T-cell (primary cell): ENCODE measurements around the gene QRFP. TPM values are rescaled to one million over a fixed set of nuclear protein-coding genes. Genes with fewer than 3 reads are reported as not detected.

Experiments used
- ATAC-seq, 4 experiments: fragments of 200-7000 bp in 3 of 4; fragments of 150-1000 bp in 1 of 4; cut with Tn5 transposase; replicated peaks in 1 of 4; 1 replicate in 3 of 4; 2 replicates in 1 of 4; pipeline ENCODE4 v1.10.0; 2021; ENCODE audit warnings: moderate library complexity in 3 of 4, mild to moderate bottlenecking in 2 of 4, moderate number of reproducible peaks in 1 of 4
- CTCF ChIA-PET, 2 donors: fragments of 300-600 bp; sonication (Branson Sonifier 250); formaldehyde crosslinking; loops; one replicate each; lab custom pipeline; 2022; ENCODE audit warnings: antibody characterized with exemption in 2 of 2; lab: Charles Lee
- POLR2A ChIA-PET, 2 donors: fragments of 300-600 bp; sonication (Branson Sonifier 250); formaldehyde crosslinking; loops; one replicate each; lab custom pipeline; 2022; ENCODE audit warnings: antibody characterized with exemption in 2 of 2; lab: Charles Lee
- DNase-seq, 35 experiments: peaks; one replicate each; pipeline versions ENCODE4 v3.0.0 to v3.0.0-alpha.2; 2013 to 2023
- H3K27ac ChIP-seq: one replicate; pipeline ENCODE4 v1.5.1; 2013; ENCODE audit warnings: low read length
- H3K27me3 ChIP-seq, 2 experiments: replicated peaks in 1 of 2; 1 replicate in 1 of 2; 2 replicates in 1 of 2; pipeline versions ENCODE4 v1.6.1 to v1.7.0; 2013; ENCODE audit warnings: low read length in 1 of 2, mixed read lengths in 1 of 2; ENCODE audit not compliant: control insufficient read depth in 2 of 2, insufficient read depth in 2 of 2; ENCODE audit errors: extremely low read depth in 1 of 2
- H3K36me3 ChIP-seq, 2 donors: 1 replicate in 1 of 2; 2 replicates in 1 of 2; pipeline versions ENCODE4 v1.6.1 to v1.7.0; 2013; ENCODE audit warnings: low read length in 1 of 2; ENCODE audit not compliant: control insufficient read depth in 2 of 2, insufficient read depth in 1 of 2; ENCODE audit errors: extremely low read depth in 1 of 2
- H3K4me1 ChIP-seq, 2 experiments: 1 replicate in 1 of 2; 2 replicates in 1 of 2; pipeline versions ENCODE4 v1.6.1 to v1.7.0; 2013; ENCODE audit warnings: low read length in 2 of 2, mixed read lengths in 1 of 2; ENCODE audit not compliant: insufficient read depth in 2 of 2, control insufficient read depth in 1 of 2; ENCODE audit errors: extremely low read depth in 1 of 2
- H3K4me3 ChIP-seq, 2 donors: 1 replicate in 1 of 2; 2 replicates in 1 of 2; pipeline versions ENCODE4 v1.5.1 to v1.7.0; 2013; ENCODE audit warnings: mild to moderate bottlenecking in 2 of 2, low read length in 1 of 2, moderate library complexity in 1 of 2; ENCODE audit not compliant: control insufficient read depth in 1 of 2; ENCODE audit errors: extremely low read depth in 1 of 2
- H3K9me3 ChIP-seq: 2 replicates; pipeline ENCODE4 v1.7.0; 2013
- H3K27ac Mint-ChIP-seq, 2 donors: one replicate each; pipeline ENCODE4 v1.8.0; 2020 to 2021; ENCODE audit warnings: mild to moderate bottlenecking in 2 of 2, mixed read lengths in 2 of 2
- H3K27me3 Mint-ChIP-seq, 2 donors: one replicate each; pipeline ENCODE4 v1.8.0; 2021 to 2022; ENCODE audit warnings: mixed read lengths in 2 of 2
- H3K36me3 Mint-ChIP-seq: one replicate; pipeline ENCODE4 v1.8.0; 2021; ENCODE audit warnings: mixed read lengths
- H3K4me1 Mint-ChIP-seq, 3 donors: one replicate each; pipeline ENCODE4 v1.8.0; 2020 to 2022; ENCODE audit warnings: mixed read lengths in 3 of 3, mild to moderate bottlenecking in 1 of 3
- H3K4me3 Mint-ChIP-seq, 3 donors: one replicate each; pipeline ENCODE4 v1.8.0; 2020 to 2022; ENCODE audit warnings: mild to moderate bottlenecking in 3 of 3, mixed read lengths in 3 of 3, moderate library complexity in 3 of 3
- H3K9me3 Mint-ChIP-seq, 3 donors: one replicate each; pipeline ENCODE4 v1.8.0; 2020 to 2022; ENCODE audit warnings: mixed read lengths in 3 of 3
- WGBS: methylation state at CpG from one replicate; pipeline ENCODE4 v1.1.5; 2013; ENCODE audit warnings: missing lambda C conversion rate; ENCODE audit not compliant: insufficient coverage; 5-methylcytosine and 5-hydroxymethylcytosine counted together
- total RNA-seq, 35 experiments: library from RNA in 6 of 35; stranded (reverse) in 6 of 35; fragments of 120-200 nt in 1 of 35; gene quantifications; one replicate each; pipeline versions ENCODE4 v1.2.1 to v1.2.4 and lab custom pipeline; 2013 to 2026

Gene QRFP
- total RNA-seq, 5 donors from 2014 or later (not counting 1 experiment from before 2014, with no cell fraction given), result not detected

GRCh38 chr9:130865921-130866320 lies 30.7 kb downstream of the QRFP start:
- CTCF ChIA-PET, result interaction anchor here in 1 of 2 donors (0.6 to 1.2 kb wide), 4 partner anchors 94 to 593 kb away, joined by 3 to 5 read pairs (median 4); no protein-coding TSS in a partner anchor

GRCh38 chr9:130864541-130864940 lies 32.1 kb downstream of the QRFP start:
- Mint-ChIP-seq H3K36me3 (peaks cover 7% of the 10 kb centered on the region), H3K4me1 (peaks cover 0 to 2% (median 0%) of the 10 kb centered on the region in 3 donors), H3K27ac (no peak overlapping the region), H3K4me3 (no peak overlapping the region), H3K27me3 (no peaks in the 10 kb centered on the region), H3K9me3 (no peaks in the 10 kb centered on the region)
- ATAC-seq, result no peak
- H3K27ac ChIP-seq, result no peak overlapping the region
- no peaks in the 10 kb centered on the region for H3K9me3 ChIP-seq
- CTCF ChIA-PET, result interaction anchor here in 1 of 2 donors (1.0 to 1.5 kb wide), 4 partner anchors 93 to 183 kb away, joined by 3 to 5 read pairs (median 3); no protein-coding TSS in a partner anchor
- H3K36me3 ChIP-seq, result peaks cover 2 to 16% of the 10 kb centered on the region in 2 donors
- H3K4me3 ChIP-seq, result no peak overlapping the region
- H3K27me3 ChIP-seq, result no peaks in the 10 kb centered on the region
- H3K4me1 ChIP-seq, result no peaks in the 10 kb centered on the region
- POLR2A ChIA-PET, result no interaction called here
- WGBS, result 94% methylated on average over 5 of the region's 6 CpGs
- DNase-seq, result no peak

More at GRCh38 chr9:130865921-130866320, 30.7 kb downstream of the QRFP start:
- Histone ChIP-seq H3K27ac (no peak overlapping the region), H3K4me3 (no peak overlapping the region), H3K36me3 (peaks cover 0 to 15% of the 10 kb centered on the region in 2 donors), H3K9me3 (no peaks in the 10 kb centered on the region), H3K27me3 (no peaks in the 10 kb centered on the region), H3K4me1 (no peaks in the 10 kb centered on the region)
- POLR2A ChIA-PET, result interaction anchor here (0.6 kb wide), 2 partner anchors 13 to 135 kb away, joined by 4 to 9 read pairs; no protein-coding TSS in a partner anchor
- H3K4me3 Mint-ChIP-seq, result no peak overlapping the region
- no peaks in the 10 kb centered on the region for H3K27me3 Mint-ChIP-seq
- H3K4me1 Mint-ChIP-seq, result peaks cover 0 to 2% (median 0%) of the 10 kb centered on the region in 3 donors
- WGBS, result no CpG with 5 or more reads among the region's 3 CpGs
- ATAC-seq, result no peak
- no peak for DNase-seq
- no peaks in the 10 kb centered on the region for H3K9me3 Mint-ChIP-seq
- H3K36me3 Mint-ChIP-seq, result peaks cover 7% of the 10 kb centered on the region
- H3K27ac Mint-ChIP-seq, result no peak overlapping the region

DNA sequence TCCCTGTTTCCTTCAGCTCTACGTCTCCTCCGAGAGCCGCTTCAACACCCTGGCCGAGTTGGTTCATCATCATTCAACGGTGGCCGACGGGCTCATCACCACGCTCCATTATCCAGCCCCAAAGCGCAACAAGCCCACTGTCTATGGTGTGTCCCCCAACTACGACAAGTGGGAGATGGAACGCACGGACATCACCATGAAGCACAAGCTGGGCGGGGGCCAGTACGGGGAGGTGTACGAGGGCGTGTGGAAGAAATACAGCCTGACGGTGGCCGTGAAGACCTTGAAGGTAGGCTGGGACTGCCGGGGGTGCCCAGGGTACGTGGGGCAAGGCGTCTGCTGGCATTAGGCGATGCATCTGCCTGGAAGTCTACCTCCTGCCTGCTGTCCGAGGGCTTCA lies 33.9 kb downstream of the QRFP start:
- Histone ChIP-seq H3K9me3 (no peaks in the 10 kb centered on the region), H3K36me3 (peaks cover 2 to 21% of the 10 kb centered on the region in 2 donors), H3K27me3 (no peaks in the 10 kb centered on the region), H3K4me1 (no peaks in the 10 kb centered on the region), H3K27ac (no peak overlapping the region), H3K4me3 (no peak overlapping the region)
- Mint-ChIP-seq H3K9me3 (no peaks in the 10 kb centered on the region), H3K27me3 (no peaks in the 10 kb centered on the region), H3K27ac (no peak overlapping the region), H3K36me3 (peaks cover 7% of the 10 kb centered on the region), H3K4me1 (peaks cover 0 to 2% (median 0%) of the 10 kb centered on the region in 3 donors), H3K4me3 (no peak overlapping the region)
- ChIA-PET CTCF (interaction anchor here in 1 of 2 donors (0.9 kb wide), 1 partner anchor 184 kb away, joined by 3 read pairs; no protein-coding TSS in a partner anchor), POLR2A (no interaction called here)
- 96% methylated on average over 20 of the region's 23 CpGs for WGBS
- ATAC-seq, result no peak
- DNase-seq, result no peak

- no peak for ATAC-seq
- POLR2A ChIA-PET, result no interaction called here
- H3K4me3 Mint-ChIP-seq, result no peak overlapping the region
- H3K27ac ChIP-seq, result no peak overlapping the region
- H3K4me1 Mint-ChIP-seq, result peaks cover 0 to 2% (median 0%) of the 10 kb centered on the region in 3 donors
- no peaks in the 10 kb centered on the region for H3K27me3 Mint-ChIP-seq
- no peaks in the 10 kb centered on the region for H3K27me3 ChIP-seq
- H3K4me1 ChIP-seq, result no peaks in the 10 kb centered on the region
- H3K9me3 ChIP-seq, result no peaks in the 10 kb centered on the region
- H3K27ac Mint-ChIP-seq, result no peak overlapping the region
- H3K9me3 Mint-ChIP-seq, result no peaks in the 10 kb centered on the region
- no peak overlapping the region for H3K4me3 ChIP-seq
- WGBS, result 95% methylated on average over 8 of the region's 8 CpGs
- peaks cover 2 to 23% of the 10 kb centered on the region in 2 donors for H3K36me3 ChIP-seq
- H3K36me3 Mint-ChIP-seq, result peaks cover 7% of the 10 kb centered on the region
- CTCF ChIA-PET, result interaction anchor here (0.5 to 0.9 kb wide), 2 partner anchors 179 to 184 kb away, joined by 3 to 5 read pairs; no protein-coding TSS in a partner anchor
- no peak for DNase-seq
Observed at GRCh38 chr9:130862217-130862616, 34.4 kb downstream of the QRFP start.

DNA sequence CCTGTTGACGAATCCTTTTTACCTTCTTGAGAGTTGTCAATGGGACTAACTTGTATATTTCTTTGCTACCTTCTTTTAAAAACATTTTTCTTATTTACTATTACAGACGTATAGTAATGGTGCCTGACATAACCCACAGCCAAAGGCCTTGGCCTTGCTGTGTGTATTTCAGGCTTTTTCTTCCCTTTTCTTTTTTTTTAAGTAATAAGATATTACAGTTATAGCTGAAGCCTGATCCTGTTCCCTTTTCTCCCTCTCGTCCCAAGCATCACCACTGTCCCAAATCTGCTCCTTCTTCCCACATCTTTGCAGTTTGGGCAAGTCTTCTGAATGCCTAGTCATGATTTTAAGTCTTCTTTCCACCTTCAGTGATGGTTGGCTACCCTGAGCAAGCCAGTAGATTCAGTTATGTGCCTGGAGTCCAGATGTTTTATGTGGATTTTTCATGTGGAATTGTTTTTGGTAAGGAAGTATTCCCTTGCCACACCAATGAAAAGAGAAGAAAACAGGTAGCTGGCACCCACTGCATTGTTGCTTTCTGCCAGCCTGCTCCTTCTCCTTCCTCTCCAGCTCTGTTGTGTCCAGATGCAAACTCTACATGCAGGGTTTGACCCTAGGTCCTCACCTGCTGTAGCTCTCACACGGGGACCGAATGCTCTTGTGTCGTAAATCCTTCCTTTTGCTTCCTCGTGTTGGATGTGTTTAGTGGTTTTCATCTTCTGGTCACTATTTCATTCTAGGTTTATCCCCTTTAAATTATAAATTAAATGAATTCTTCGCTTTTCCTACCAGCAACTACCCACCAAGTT lies 35.0 kb downstream of the QRFP start:
- Mint-ChIP-seq H3K4me3 (no peak overlapping the region), H3K36me3 (peaks cover 7% of the 10 kb centered on the region), H3K9me3 (no peaks in the 10 kb centered on the region), H3K4me1 (peaks cover 0 to 2% (median 0%) of the 10 kb centered on the region in 3 donors), H3K27ac (no peak overlapping the region), H3K27me3 (no peaks in the 10 kb centered on the region)
- Histone ChIP-seq H3K36me3 (peaks cover 2 to 23% of the 10 kb centered on the region in 2 donors), H3K4me3 (no peak overlapping the region), H3K9me3 (no peaks in the 10 kb centered on the region), H3K27me3 (no peaks in the 10 kb centered on the region), H3K4me1 (no peaks in the 10 kb centered on the region), H3K27ac (no peak overlapping the region)
- ChIA-PET CTCF (interaction anchor here in 1 of 2 donors (0.5 kb wide), 1 partner anchor 179 kb away, joined by 5 read pairs; no protein-coding TSS in a partner anchor), POLR2A (no interaction called here)
- ATAC-seq, result no peak
- WGBS, result no CpG with 5 or more reads among the region's 8 CpGs
- no peak for DNase-seq

DNA sequence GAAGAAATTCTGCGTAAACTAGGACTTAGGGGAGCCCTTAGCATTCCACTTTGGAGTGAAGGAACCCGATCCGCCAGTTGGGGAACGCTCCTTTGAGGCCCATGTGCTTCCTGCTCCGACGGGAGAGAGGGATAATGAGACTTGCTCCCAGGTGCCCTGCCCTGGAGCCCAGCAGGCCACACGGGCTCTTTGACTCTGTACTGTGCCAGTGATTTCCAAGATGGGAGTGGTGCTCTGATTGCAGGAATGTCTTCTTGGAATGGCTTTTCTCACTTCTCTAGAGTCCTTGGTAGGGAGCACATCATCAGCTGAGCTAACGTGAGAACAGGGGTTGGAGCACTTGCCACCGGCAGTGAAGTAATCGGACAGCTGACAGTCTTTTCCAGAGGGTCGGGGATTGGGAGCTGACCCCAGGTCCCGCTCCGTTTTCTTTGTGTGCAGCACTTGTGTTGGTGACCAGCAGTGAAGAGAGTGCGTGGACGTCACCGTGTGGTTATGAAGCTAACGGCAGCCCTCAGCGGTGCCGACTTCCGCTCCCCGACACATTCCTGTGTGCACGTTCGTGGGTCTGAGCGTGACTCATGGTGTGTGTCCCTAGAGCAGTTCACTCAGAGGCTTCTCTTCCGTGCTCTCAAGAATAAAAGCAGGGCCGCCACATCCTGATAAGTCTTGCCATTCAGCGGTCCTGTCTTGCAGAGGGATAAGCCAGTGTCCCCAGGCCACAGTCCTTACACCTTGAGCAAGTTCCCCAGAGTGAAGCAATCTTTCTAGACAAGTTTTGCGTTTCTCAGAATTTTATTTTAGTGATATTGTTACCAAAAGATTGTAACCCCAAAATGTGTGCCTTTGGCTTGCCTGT lies 35.9 kb downstream of the QRFP start:
- no peaks in the 10 kb centered on the region for H3K4me1 ChIP-seq
- no peak overlapping the region for H3K27ac ChIP-seq
- H3K4me3 ChIP-seq, result no peak overlapping the region
- no peak for DNase-seq
- H3K9me3 ChIP-seq, result no peaks in the 10 kb centered on the region
- H3K27me3 ChIP-seq, result no peaks in the 10 kb centered on the region
- Mint-ChIP-seq H3K4me1 (no peaks in the 10 kb centered on the region), H3K27ac (no peak overlapping the region), H3K9me3 (no peaks in the 10 kb centered on the region), H3K27me3 (no peaks in the 10 kb centered on the region), H3K4me3 (no peak overlapping the region), H3K36me3 (peaks cover 9% of the 10 kb centered on the region)
- ChIA-PET POLR2A (no interaction called here), CTCF (no interaction called here)
- H3K36me3 ChIP-seq, result peaks cover 2 to 28% of the 10 kb centered on the region in 2 donors
- ATAC-seq, result peak in 1 of 4 experiments; percentile 59
- WGBS, result 94% methylated on average over 26 of the region's 28 CpGs
